ENCODE results near the gene FMNL1.

DNA sequence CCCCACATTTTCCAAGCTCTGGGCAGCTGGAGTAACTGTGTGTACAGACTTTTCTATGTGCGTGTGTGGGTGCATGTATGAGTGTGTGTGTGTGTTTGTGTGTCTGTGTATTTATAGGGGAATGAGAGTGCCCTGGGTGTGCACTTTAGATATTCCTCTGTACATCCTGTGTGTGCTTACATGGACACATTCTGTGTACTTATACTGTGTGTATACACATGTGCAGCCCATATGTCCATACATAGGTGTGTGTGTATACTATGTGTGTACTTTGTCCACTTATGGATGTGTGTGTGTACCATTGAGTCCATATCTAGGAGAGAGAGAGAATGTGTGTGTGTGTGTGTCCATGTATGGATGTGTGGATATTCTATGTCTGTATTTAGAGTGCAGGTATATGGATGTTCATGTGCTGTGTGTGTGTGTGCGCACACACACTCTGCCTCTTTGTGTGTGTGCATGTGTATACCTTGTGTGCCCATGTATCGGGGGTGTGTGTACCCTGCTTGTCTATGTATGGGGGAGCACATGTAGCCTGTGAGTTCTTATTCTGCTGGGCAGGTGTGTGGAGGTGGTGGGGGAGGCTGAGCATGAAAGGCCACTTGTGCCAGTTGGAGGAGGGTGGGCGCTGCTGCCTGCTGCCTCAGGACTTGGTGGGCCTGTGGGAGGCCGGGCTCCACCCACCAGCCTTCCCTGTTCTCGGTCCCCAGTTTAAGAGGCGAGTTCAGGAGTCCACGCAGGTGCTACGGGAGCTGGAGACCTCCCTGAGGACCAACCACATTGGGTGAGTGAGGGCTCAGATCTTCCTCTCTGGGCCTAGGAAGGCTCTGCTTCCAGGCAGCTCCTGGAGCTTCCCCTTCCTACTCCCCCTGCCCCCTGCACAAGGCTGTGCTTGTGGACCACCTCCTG is 11.1 kb downstream of the FMNL1 start:
- TF ChIP-seq EZH2 (IDR thresholded peaks at IDR 0.05) (no peak), POLR2AphosphoS5 (IDR thresholded peaks at IDR 0.05; ENCODE audit: borderline replicate concordance, low read depth, low read length) (no peak)
